Nephron (organoid): ENCODE data around the gene APBB1IP.
"Not testable (repeated sequence)": the region's sequence is repeated elsewhere in the genome, so short reads cannot be mapped to it uniquely, and the experiment has no call there.

ENCODE experiments used
- H3K27ac Mint-ChIP-seq, 3 experiments: 2 replicates each; pipeline ENCODE4 v1.8.0; 2020; ENCODE audit warnings: mixed read lengths in 3 of 3, mild to moderate bottlenecking in 2 of 3, moderate library complexity in 1 of 3
- H3K27me3 Mint-ChIP-seq: 2 replicates; pipeline ENCODE4 v1.8.0; 2021; ENCODE audit warnings: low read depth, mild to moderate bottlenecking, moderate library complexity, mixed read lengths
- H3K36me3 Mint-ChIP-seq: 2 replicates; pipeline ENCODE4 v1.8.0; 2020; ENCODE audit warnings: low read depth, mixed read lengths
- H3K4me1 Mint-ChIP-seq: 2 replicates; pipeline ENCODE4 v1.8.0; 2020; ENCODE audit warnings: mixed read lengths
- H3K4me3 Mint-ChIP-seq, 3 experiments: 2 replicates each; pipeline ENCODE4 v1.8.0; 2020; ENCODE audit warnings: mild to moderate bottlenecking in 3 of 3, mixed read lengths in 3 of 3, moderate library complexity in 2 of 3
- H3K9me3 Mint-ChIP-seq: 2 replicates; pipeline ENCODE4 v1.8.0; 2020; ENCODE audit warnings: mixed read lengths
- TF ChIP-seq, protein P1 (sequence below), 3 experiments: fragments of 200-600 bp; sonication (generic); IDR thresholded peaks; one replicate each; pipeline ENCODE4 v1.5.0; 2021; ENCODE audit warnings: antibody characterized with exemption in 3 of 3; ENCODE audit not compliant: unreplicated experiment in 3 of 3

The APBB1IP gene

DNA sequence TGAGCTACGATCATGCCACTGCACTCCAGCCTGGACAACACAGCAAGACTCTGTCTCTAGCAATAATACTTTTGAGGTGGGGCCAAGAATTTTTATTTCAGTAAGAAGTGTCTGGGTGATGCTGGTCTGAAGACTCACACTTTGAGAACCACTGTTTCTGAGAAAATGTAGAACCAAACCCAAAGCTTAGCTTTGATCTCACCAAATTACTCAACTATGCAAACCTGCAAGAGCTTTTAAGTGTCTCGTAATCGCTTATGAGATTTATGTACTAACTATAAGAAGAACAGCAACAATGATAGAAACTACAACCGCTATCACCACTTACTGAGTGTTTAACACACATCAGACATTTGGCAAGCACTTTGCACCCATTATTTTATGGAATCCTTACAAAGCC is 29.5 kb downstream of the APBB1IP start:
- Mint-ChIP-seq H3K36me3 (no peaks in the 10 kb centered on the region), H3K27ac (no peak overlapping the region), H3K27me3 (no peaks in the 10 kb centered on the region), H3K4me1 (no peaks in the 10 kb centered on the region), H3K9me3 (no peaks in the 10 kb centered on the region), H3K4me3 (no peak overlapping the region)
- TF ChIP-seq, protein P1, sequence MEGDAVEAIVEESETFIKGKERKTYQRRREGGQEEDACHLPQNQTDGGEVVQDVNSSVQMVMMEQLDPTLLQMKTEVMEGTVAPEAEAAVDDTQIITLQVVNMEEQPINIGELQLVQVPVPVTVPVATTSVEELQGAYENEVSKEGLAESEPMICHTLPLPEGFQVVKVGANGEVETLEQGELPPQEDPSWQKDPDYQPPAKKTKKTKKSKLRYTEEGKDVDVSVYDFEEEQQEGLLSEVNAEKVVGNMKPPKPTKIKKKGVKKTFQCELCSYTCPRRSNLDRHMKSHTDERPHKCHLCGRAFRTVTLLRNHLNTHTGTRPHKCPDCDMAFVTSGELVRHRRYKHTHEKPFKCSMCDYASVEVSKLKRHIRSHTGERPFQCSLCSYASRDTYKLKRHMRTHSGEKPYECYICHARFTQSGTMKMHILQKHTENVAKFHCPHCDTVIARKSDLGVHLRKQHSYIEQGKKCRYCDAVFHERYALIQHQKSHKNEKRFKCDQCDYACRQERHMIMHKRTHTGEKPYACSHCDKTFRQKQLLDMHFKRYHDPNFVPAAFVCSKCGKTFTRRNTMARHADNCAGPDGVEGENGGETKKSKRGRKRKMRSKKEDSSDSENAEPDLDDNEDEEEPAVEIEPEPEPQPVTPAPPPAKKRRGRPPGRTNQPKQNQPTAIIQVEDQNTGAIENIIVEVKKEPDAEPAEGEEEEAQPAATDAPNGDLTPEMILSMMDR (IDR thresholded peaks at IDR 0.05; ENCODE audit: unreplicated experiment in 3 of 3), result no peak

DNA sequence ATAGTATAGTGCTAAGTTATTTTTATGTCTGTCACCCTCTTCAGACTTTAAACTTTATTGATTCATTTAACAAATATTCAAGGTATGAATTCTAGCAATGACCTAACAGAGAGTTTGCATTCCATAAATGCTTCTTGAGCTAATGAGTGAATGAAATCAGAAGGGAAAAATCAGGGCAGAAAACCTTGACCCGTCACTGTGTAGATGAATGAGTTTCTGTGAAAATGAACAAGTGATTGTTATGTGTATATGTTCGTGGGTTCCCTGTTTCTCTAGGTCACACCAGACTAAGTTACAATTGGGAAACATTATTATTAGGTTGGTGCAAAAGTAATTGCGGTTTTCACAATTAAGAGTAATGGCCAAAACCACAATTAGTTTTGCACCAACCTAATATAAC is 30.1 kb downstream of the APBB1IP start:
- no peaks in the 10 kb centered on the region for H3K27me3 Mint-ChIP-seq
- TF ChIP-seq, protein P1 (IDR thresholded peaks at IDR 0.05; ENCODE audit: unreplicated experiment in 3 of 3), result no peak

DNA sequence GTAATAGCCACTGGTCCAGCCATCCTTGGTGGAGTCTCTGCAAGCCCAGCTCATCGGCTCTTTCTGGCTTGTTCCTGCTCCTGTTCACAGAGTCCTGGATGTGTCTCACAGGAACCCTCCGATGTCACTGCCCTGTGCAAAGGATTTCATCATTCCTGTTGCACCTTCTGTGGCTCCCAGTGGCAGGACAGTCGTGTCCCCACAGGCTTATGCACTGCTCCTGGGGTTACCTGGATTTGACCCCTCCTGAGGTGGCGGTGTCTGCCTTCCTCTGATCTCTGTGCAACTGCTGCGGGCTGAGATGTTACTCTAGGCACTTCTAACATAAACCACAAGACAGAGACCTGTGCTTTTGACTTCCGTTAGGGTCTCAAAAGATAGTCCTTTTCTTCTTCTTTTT is 30.6 kb downstream of the APBB1IP start:
- H3K27me3 Mint-ChIP-seq, result no peaks in the 10 kb centered on the region
- no peaks in the 10 kb centered on the region for H3K36me3 Mint-ChIP-seq
- no peaks in the 10 kb centered on the region for H3K4me1 Mint-ChIP-seq
- H3K27ac Mint-ChIP-seq, result no peak overlapping the region
- TF ChIP-seq, protein P1 (IDR thresholded peaks at IDR 0.05; ENCODE audit: unreplicated experiment in 3 of 3), result no peak
- no peak overlapping the region for H3K4me3 Mint-ChIP-seq
- H3K9me3 Mint-ChIP-seq, result no peaks in the 10 kb centered on the region

More for the DNA sequence above, 30.1 kb downstream of the APBB1IP start:
- Mint-ChIP-seq H3K9me3 (no peaks in the 10 kb centered on the region), H3K27ac (no peak overlapping the region), H3K4me1 (no peaks in the 10 kb centered on the region), H3K36me3 (no peaks in the 10 kb centered on the region), H3K4me3 (no peak overlapping the region)

DNA sequence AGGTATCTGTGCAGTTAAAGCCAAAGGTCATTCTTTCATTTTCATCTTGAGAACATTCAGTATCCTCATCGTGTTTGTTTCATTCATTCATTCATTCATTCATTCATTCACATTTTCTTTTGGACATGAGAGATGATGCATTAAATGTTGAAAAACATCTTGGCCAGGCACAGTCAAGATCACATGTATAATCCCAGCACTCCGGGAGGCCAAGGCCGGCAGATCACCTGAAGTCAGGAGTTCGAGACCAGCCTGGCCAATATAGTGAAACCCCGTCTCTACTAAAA is 34.3 kb downstream of the APBB1IP start:
- TF ChIP-seq, protein P1 (IDR thresholded peaks at IDR 0.05; ENCODE audit: unreplicated experiment in 3 of 3), result no peak
- H3K4me3 Mint-ChIP-seq, result no peak overlapping the region
- no peaks in the 10 kb centered on the region for H3K9me3 Mint-ChIP-seq
- no peaks in the 10 kb centered on the region for H3K27me3 Mint-ChIP-seq
- H3K36me3 Mint-ChIP-seq, result no peaks in the 10 kb centered on the region
- H3K27ac Mint-ChIP-seq, result no peak overlapping the region
- no peaks in the 10 kb centered on the region for H3K4me1 Mint-ChIP-seq

DNA sequence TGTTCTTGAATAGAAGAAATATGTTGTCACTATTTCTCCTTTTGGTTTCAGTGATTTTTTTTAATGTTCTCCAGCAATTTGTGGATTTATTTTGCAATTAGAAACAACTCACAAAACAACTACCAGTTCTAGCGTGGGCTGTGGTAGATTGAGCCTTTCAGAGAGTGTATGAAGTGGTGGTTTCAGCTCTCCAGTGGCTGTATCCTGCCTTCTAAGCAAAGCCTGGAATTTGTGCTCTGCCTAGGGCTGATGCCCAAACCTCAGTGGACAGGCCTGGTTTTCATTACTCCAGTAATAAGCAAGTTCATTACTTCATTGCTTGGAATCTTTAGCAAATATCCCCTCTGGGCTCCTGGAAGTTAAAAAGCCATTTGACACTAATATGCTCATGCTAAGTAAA is 35.9 kb downstream of the APBB1IP start:
- TF ChIP-seq, protein P1 (IDR thresholded peaks at IDR 0.05; ENCODE audit: unreplicated experiment in 3 of 3), result no peak
- H3K27me3 Mint-ChIP-seq, result no peaks in the 10 kb centered on the region
- H3K36me3 Mint-ChIP-seq, result no peaks in the 10 kb centered on the region
- no peak overlapping the region for H3K27ac Mint-ChIP-seq
- no peaks in the 10 kb centered on the region for H3K4me1 Mint-ChIP-seq
- H3K9me3 Mint-ChIP-seq, result no peaks in the 10 kb centered on the region
- H3K4me3 Mint-ChIP-seq, result no peak overlapping the region

DNA sequence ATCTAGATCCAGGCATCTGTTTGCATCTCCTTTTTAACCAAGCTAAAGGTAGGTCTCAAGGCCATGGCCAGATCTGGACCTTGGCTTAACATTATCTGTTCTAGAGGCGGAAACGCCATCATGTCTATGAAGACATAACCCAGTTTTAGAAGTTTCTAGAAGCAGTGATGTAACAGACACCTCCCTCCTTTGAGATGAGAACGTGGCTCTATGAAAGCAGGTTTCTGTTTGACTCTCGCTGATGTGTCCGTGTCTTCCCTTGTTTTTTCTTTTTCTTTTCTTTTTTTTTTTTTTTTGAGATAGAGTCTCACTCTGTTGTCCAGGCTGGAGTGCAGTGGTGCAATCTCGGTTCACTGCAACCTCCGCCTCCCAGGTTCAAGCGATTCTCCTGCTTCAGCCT is 36.7 kb downstream of the APBB1IP start:
- not testable (repeated sequence) for H3K4me1 Mint-ChIP-seq, H3K4me3 Mint-ChIP-seq, H3K9me3 Mint-ChIP-seq, H3K36me3 Mint-ChIP-seq, H3K27me3 Mint-ChIP-seq, H3K27ac Mint-ChIP-seq

DNA sequence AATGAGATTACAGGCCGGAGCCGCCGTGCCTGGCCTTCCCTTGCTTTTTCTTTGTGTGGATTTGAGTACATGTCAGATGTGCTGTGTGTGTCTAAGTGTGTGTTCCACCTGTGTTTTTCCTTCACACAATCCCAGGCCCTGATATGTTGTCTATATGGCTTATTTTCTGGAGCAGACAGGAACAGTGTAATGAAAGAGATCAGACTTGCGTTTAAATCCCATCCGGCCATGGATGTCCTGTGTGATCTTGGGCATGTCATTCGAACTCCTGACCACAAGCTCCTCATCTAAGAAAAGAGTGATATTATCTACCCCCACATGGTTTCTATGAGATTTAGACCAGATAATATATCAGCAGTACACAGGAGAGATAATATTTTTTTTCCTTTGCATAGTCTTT is 37.2 kb downstream of the APBB1IP start:
- no peak overlapping the region for H3K4me3 Mint-ChIP-seq
- no peak overlapping the region for H3K27ac Mint-ChIP-seq
- H3K9me3 Mint-ChIP-seq, result no peaks in the 10 kb centered on the region
- H3K27me3 Mint-ChIP-seq, result no peaks in the 10 kb centered on the region
- H3K36me3 Mint-ChIP-seq, result no peaks in the 10 kb centered on the region
- TF ChIP-seq, protein P1 (IDR thresholded peaks at IDR 0.05; ENCODE audit: unreplicated experiment in 3 of 3), result no peak
- H3K4me1 Mint-ChIP-seq, result no peaks in the 10 kb centered on the region
